DMS79 treated with DMSO at 0.1 percent for 48 hours (cell line): ENCODE results near the gene FBXW5.

Experiments used
- DNase-seq: peaks from one replicate; lab custom pipeline; 2025; lab: John Stamatoyannopoulos, UW

Gene FBXW5

DNA sequence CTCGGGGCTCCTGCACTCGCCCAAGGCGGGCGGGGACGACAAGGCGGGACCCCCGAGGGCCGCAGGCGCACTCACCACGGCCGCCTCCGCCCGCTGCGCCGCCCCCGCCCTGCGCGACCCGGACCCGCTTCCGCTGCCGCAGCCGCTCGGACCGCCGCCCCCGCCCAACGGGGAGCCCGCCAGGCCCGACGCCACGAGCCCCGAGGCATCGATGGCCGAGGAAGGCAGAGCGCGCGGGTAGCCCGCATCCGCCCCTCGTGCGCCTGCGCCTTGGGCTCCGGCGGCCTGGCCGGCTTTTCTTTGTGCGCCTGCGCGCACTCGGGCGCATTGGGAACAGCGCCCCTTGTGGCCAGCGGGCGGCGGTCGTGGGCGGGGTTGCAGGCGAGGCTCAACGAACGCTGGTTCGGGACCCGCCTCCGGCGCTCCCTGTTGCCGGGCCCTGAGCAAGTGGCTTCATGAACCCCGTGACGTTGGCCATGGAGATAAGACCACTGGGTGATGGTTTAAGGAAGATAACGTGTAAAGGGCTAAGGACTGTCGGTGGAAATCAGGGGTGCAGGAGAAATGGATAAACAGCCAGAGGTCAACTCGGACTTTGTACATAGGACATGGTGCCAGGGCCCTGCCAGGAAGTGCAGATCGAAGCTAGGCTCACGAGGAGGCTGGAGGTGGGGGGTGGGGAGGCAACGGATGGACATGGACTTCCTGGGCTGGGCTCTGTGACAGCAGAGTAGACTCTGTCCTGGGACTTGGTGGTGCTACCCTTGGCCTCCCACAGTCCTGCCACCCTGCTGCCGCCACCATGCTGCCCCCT lies at the start of gene FBXW5, which contains the start of gene C8G:
Gene FBXW5 (minus strand): TSS at position 220 of the 814 bp plus-strand sequence. CDS start 655 bp downstream, outside the sequence.
Gene C8G (plus strand): TSS at position 725 of the 814 bp plus-strand sequence. CDS start 78 bp downstream, at position 803.
- peak; percentile 89 for DNase-seq

DNA sequence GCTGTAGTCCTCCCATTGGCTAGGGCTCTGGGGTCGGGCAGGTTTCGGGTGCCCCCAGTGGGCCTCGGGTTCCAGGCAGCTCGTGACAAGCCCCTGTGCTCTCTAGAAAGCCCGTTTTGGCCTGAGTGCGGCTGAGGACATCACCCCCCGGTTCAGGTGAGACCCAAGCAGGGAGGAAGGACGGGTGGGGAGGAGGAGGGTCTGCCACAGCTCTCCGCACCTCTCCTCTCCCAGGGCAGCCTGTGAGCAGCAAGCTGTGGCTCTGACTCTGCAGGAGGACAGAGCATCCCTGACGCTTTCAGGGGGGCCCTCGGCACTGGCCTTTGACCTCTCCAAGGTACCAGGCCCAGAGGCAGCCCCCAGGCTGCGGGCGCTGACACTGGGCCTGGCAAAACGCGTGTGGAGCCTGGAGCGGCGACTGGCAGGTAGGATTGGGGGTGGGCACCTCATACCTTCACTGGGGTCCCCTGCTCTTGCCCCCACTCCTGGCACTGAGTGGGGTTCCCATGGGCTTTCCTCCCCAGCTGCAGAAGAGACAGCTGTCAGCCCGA lies 48.4 kb upstream of the FBXW5 start:
- no peak for DNase-seq

- peak; percentile 27 for DNase-seq
Measured at GRCh38 chr9:136991993-136992818, 47.7 kb upstream of the FBXW5 start, which contains the start of gene PAXX. TSS of gene PAXX (plus strand) at chr9:136992422. CDS start at chr9:136992444, 22 bp downstream.

DNA sequence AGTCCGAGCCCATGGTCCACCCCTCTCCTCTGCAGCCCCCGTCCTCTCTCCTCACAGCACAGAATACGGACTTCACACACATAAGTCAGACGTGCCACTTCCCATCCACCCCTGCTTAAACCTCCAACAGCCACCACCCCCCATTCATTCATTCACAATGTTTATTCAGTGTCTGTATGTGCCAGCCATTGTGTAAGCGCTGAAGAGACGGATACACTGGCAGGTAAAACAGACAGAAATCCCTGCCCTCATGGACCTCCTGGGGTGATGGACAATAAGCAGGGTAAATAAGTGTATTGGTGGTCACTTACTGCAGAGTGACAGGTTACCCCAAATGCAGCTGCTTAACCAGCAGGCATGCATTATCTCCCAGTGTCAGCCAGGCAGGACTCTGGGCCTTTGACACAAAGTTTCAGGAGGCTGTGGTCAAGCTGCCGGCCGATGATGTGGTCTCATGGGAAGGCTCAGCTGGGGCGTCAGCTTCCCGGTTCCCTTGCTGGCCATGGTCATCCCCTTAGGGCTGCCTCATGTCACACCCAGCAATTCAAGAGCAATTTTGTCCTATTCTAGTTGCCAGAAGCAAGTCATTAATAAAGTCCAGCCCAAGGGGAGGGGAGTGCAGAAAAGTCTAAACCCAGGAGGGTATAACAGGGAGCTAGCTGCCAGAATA lies 45.8 kb upstream of the FBXW5 start:
- DNase-seq, result no peak

DNA sequence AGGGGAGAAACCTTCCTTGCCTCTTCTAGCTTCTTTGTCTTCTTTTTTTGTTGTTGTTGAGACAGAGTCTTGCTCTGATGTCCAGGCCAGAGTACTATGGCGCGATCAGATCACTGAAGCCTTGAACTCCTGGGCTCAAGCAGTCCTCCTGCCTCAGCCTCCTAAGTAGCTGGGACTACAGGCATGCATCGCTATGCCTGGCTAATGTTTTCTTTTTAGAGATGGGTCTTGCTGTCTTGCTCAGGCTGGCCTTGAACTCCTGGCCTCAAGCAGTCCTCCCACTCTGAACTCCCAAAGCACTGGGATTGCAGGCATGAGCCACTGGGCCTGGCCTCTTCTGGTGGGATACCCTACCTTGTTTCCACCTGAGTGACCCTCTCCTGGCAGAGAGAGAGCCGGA lies 44.3 kb upstream of the FBXW5 start:
- DNase-seq, result no peak

DNA sequence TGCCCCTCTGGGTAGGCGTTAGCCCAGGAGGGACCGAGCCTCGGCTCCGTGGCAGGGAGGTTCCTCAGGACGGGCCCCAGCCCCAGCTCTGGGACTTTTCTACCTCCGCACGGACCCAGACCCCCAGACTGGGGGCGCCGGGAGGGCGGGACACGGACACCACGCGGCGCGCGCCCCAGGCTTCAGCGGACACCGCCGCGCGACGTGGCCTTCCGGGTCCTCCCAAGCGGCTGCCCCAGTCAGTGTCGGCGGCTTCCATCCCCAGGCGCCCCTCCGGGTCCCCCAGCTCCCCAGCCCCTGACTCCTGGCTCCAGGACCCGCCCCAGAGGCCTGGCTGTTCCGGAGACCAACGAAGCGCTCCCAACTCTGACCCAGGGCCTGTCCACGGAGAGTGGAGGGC lies 41.3 kb upstream of the FBXW5 start:
- no peak for DNase-seq

DNA sequence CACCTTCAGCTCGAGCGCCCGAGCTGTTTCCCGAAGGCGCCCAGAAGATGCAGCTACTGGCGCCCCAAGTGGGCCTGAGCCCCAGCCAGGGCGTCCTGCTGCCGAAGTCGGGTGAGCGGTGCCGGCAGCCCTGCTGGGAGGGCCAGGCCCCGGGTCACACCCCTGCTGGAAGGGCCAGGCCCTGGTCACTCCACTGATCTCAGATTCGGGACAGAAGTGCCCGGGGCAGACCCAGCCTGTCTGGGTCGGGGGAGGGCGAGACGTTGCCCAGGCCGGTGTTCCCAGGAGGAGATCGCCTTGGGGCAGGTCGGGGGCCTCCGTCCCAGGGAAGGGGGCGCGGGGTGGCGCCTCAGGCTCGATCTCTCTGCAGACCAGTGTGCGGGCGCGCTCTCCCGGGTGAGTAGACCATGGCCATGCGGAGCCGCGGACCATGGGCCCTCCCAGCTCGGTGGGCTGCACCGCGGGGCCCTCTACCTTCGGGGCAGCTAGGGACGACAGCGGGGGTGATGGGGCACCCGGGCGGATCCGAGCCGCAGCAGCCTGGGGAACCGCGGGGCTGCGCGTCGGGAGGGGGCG lies 40.6 kb upstream of the FBXW5 start:
- DNase-seq, result no peak

DNA sequence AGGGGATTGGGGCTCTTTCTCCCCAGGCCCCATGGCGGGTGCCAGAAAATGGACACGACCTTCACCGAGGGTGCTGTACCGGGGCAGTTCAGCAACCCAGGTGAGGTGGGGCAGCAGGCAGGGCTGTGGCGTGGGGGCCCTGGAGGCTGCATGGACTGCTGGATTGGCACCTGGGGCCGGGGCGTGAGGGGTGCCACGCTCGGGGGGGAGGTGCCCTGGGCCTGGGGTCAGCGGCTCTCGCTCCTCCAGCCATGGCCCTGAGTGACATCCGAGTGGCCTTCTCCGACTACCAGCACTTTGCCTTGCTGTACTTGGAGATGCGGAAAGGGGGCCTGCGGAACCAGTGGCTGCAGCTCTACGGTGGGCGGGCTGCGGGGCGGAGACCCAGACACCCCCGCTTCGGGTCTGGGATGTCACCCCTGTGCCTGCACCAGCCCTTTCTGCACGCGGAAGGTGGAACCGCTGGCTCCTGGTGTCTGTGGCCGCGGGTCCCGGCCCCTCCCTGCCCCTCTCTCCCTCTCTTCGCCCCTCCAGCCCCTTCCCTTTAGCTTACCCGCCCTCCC lies 40.0 kb upstream of the FBXW5 start:
- no peak for DNase-seq

GRCh38 chr9:136983656-136984314 lies 39.2 kb upstream of the FBXW5 start:
- no peak for DNase-seq

DNA sequence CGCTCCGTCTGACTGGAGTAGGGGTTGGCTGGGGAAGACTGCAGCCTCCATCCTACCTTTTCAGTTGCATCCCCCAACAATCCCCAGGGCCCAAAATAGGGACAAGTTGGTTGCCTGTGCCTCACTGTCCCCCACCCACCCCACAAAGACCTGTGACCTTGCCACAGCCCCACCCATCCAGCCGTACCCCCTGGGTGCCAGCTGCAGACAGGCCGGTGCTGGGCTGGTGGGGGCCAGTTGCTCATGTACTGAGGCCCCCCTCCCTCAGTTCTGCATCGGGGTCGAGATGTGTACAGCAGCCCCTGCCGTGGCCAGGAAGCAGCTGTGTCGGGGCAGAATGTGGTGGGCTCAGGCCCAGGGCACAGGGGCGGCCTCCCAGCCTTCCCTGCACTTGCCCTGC lies 38.6 kb upstream of the FBXW5 start:
- no peak for DNase-seq

DNA sequence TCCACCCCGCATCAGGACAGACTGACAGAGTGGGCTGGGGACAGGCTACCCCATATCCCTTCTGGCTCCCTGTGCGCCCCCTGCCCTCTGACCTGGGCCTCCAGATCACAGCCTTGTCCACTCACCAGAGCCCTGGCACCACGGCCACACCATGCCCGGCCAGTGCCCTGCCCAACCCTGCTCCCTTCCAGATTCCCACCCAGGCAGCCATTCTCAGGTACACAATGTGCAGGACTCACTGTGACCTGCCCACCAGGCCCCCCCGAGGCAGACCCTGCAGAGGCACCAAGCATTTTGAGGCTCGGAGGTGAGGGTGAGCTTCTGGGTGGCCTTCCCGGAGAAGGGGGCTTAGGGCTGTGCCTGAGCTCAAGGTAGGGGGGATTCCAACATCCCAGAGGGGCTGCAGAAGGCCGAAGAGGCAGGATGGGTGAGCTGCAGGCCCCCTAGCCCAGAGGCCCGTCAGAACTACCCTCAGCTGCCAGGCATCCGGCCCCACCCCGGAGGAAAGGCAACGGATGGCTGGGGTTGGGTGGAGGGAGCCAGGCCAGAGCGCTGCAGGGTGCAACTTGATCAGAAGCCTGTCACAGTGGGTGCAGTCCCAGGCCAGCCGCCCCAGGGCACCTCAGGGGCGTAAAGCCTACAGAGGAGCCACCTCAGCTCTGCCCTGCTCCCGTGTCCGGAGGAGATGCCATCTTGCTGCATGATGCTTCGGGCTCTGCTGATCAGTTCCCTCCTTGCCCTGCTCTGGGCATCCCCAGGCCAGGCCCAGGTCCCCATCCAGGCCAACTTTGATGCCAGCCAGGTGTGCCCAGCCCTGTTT lies 37.9 kb upstream of the FBXW5 start, which contains the start of gene LCNL1:
Gene LCNL1 (plus strand): TSS at position 762 of the 820 bp plus-strand sequence. CDS start 594 bp downstream, outside the sequence.
- DNase-seq, result no peak

DNA sequence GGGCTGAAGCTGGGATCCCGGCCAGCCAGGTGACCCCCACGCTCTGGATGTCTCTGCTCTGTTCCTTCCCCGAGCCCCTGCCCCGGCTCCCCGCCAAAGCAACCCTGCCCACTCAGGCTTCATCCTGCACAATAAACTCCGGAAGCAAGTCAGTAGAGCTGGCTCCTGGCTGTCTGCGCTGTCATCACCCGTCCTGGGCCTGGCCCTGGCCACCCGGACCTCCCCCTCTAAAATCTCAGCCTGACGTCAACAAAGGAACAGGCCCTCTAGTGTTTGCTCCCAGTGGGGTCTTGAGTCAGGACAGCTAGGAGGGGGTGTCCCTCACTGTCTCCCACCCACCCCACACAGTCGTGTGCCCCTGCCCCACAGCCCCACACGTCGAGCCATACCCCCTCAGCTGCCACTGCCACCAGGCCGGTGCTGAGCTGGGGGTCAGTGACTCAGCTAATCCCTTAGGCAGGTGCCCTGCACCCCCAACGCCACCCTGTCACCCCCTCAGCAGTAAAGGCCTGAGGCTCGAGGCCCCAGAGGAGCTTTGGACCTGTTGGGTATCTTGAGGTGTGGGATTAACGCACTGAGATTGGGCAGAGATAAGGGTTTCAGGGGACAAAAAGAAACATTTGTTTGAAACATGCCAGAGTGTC lies 37.2 kb upstream of the FBXW5 start:
- no peak for DNase-seq

GRCh38 chr9:136980669-136981478 lies 36.3 kb upstream of the FBXW5 start:
- no peak for DNase-seq

DNA sequence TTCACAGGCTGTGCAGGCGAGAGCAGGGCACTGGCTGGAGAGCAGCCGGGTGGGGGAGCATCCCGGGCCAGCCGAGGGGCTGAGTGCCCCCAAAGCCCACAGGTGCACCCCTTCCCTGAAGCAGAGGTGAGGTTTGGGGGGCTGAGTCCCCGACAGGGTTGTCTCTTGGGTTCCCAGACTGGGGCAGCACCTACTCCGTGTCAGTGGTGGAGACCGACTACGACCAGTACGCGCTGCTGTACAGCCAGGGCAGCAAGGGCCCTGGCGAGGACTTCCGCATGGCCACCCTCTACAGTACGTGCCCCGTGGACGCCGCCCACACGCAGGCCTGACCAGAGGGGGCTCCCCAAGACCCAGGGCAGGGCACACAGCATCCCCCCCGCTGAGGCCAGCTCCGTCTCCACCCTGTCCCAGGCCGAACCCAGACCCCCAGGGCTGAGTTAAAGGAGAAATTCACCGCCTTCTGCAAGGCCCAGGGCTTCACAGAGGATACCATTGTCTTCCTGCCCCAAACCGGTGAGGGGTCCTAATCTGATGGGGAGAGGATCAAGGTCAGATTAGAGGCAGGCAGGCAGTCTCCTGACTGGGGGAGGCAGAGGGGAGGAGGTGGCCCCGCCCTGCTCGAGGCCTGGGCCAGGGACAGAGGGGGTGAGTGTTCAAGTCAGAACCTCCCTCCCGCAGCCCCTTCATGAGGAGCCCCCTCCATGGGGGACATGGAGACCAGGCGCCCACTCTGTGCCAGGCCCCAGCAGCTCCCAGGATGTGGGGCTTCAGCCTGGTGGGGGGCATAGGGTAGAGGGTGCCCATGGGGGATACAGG lies 35.4 kb upstream of the FBXW5 start:
- DNase-seq, result no peak

DNA sequence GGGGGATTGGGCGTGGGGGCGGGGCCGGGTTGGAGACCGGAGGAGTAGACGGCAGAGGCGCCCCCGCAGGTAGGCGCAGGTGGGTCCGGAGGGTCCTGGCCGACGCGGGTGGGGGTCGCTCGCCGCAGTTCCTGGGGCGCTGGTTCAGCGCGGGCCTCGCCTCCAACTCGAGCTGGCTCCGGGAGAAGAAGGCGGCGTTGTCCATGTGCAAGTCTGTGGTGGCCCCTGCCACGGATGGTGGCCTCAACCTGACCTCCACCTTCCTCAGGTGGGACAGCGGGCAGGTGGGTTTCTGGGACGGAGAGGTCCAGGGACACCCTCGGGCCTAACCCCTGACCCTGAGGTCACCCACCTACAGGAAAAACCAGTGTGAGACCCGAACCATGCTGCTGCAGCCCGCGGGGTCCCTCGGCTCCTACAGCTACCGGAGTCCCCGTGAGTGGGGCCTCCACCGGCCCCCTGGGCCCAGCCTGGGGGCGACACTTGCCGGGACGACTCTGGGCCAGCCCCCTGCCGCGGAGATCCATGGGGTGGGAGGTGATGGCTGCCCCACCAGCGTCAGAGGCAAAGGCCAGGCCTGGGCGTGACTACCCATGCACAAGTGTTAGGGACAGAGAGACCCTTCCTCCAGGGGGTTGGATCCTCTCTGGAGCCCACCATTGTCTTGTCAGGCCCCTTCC lies 34.5 kb upstream of the FBXW5 start:
- no peak for DNase-seq

GRCh38 chr9:136978073-136978864 lies 33.7 kb upstream of the FBXW5 start:
- DNase-seq, result no peak
